Gastroesophageal sphincter (tissue), 4 donors: ENCODE results near the gene NECTIN1. TPM values are rescaled to one million over a fixed set of nuclear protein-coding genes. Genes with fewer than 3 reads are reported as not detected.

Source experiments
- ATAC-seq: fragments of 150-250 bp; one replicate; pipeline ENCODE4 v1.9.1; 2016; ENCODE audit warnings: mild to moderate bottlenecking, moderate library complexity
- H3K27ac ChIP-seq, 4 donors: fragments of 200-600 bp; sonication (generic) in 3 of 4; 1 replicate in 3 of 4; 2 replicates in 1 of 4; pipeline ENCODE4 v1.5.1; 2016 to 2019
- H3K27me3 ChIP-seq: fragments of 200-600 bp; sonication (generic); one replicate; pipeline ENCODE4 v1.5.1; 2019
- H3K36me3 ChIP-seq, 2 donors: fragments of 200-600 bp; sonication (generic); one replicate each; pipeline ENCODE4 v1.5.1; 2019; ENCODE audit warnings: control low read depth in 1 of 2
- H3K4me1 ChIP-seq, 3 donors: fragments of 200-600 bp; sonication (generic); 1 replicate in 2 of 3; 2 replicates in 1 of 3; pipeline ENCODE4 v1.5.1; 2016 to 2019; ENCODE audit warnings: control low read depth in 2 of 3
- H3K4me3 ChIP-seq, 2 donors: fragments of 200-600 bp; sonication (generic); one replicate each; pipeline ENCODE4 v1.5.1; 2019; ENCODE audit warnings: mild to moderate bottlenecking in 1 of 2, moderate library complexity in 1 of 2
- H3K9me3 ChIP-seq, 3 donors: fragments of 200-600 bp; sonication (generic); one replicate each; pipeline ENCODE4 v1.5.1; 2017 to 2019; ENCODE audit warnings: control low read depth in 2 of 3
- CTCF ChIP-seq, 4 experiments: fragments of 200-600 bp in 2 of 4; fragments of 450-650 bp in 2 of 4; sonication (generic) in 1 of 4; IDR thresholded peaks; one replicate each; pipeline ENCODE4 v1.5.1; 2017 to 2019; ENCODE audit warnings: antibody characterized with exemption in 4 of 4, mild to moderate bottlenecking in 2 of 4, moderate library complexity in 2 of 4
- EP300 ChIP-seq: sonication (generic); formaldehyde crosslinking; IDR thresholded peaks from one replicate; pipeline ENCODE4 v1.6.1; 2017; ENCODE audit warnings: antibody characterized with exemption, mild to moderate bottlenecking
- POLR2A ChIP-seq, 2 donors: fragments of 450-650 bp; IDR thresholded peaks; one replicate each; pipeline ENCODE4 v1.6.1; 2017; ENCODE audit warnings: antibody characterized with exemption in 2 of 2, mild to moderate bottlenecking in 2 of 2, moderate library complexity in 1 of 2
- POLR2AphosphoS5 ChIP-seq: sonication (generic); formaldehyde crosslinking; IDR thresholded peaks from one replicate; pipeline ENCODE4 v1.6.1; 2017; ENCODE audit warnings: antibody characterized with exemption
- WGBS, 2 donors: methylation state at CpG; one replicate each; pipeline ENCODE4 v1.1.5; 2018; ENCODE audit warnings: low coverage in 1 of 2; 5-methylcytosine and 5-hydroxymethylcytosine counted together
- total RNA-seq, 4 donors: library from RNA; depleted of rRNA; stranded (reverse); fragments of >200 nt; gene quantifications; one replicate each; pipeline ENCODE4 v1.1.0, GENCODE V29; 2016

The NECTIN1 gene
- total RNA-seq, 4 donors from 2014 or later: 2.6 to 7.1 (median 4.3) TPM

DNA sequence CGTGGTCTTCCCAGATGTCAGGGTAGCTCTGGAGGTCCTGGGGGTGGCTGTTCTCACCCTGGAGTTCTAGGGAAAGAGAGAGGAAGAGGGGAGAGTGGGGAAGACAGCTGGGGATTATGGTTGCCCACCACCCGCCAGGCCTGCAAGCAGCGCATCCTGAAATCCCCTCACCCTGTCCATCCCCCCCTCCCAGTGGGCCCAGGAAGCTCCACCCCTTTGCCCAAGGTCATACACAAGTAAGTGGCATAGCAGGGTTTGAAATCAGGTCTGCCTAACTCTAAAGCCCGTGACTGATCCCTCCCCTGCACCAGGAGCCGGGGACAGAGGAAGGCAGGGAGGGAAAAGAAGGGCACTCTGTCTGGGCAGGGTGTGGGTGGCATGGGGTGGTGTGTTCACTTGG, 105.3 kb downstream of the NECTIN1 start:
- no peak for ATAC-seq
- peaks cover 23% of the 10 kb centered on the region for H3K27me3 ChIP-seq
- no peak overlapping the region for H3K4me3 ChIP-seq
- H3K36me3 ChIP-seq: no peaks in the 10 kb centered on the region
- TF ChIP-seq POLR2AphosphoS5 (no peak), CTCF (IDR thresholded peaks at IDR 0.05) (no peak), EP300 (no peak), POLR2A (IDR thresholded peaks at IDR 0.05) (no peak)
- H3K27ac ChIP-seq: no peak overlapping the region
- 64% methylated on average over 2 of the region's 5 CpGs; no CpG with 5 or more reads in 1 of the 2 donors for WGBS, 2 donors
- H3K4me1 ChIP-seq: no peaks in the 10 kb centered on the region
- no peaks in the 10 kb centered on the region for H3K9me3 ChIP-seq

- H3K36me3 ChIP-seq: no peaks in the 10 kb centered on the region
- WGBS, 2 donors: 65 to 67% methylated on average over 1 to 2 of the region's 17 CpGs
- TF ChIP-seq POLR2A (IDR thresholded peaks at IDR 0.05): no peak
- no peak for TF ChIP-seq CTCF (IDR thresholded peaks at IDR 0.05)
- no peak for TF ChIP-seq EP300
- TF ChIP-seq POLR2AphosphoS5: no peak
- ATAC-seq: no peak
- peaks cover 27% of the 10 kb centered on the region for H3K27me3 ChIP-seq
- no peaks in the 10 kb centered on the region for H3K4me1 ChIP-seq
- H3K9me3 ChIP-seq: no peaks in the 10 kb centered on the region
- no peak overlapping the region for H3K4me3 ChIP-seq
- no peak overlapping the region for H3K27ac ChIP-seq
Measured at GRCh38 chr11:119622454-119623143, 106.4 kb downstream of the NECTIN1 start.

- no peaks in the 10 kb centered on the region for H3K36me3 ChIP-seq
- ATAC-seq: no peak
- H3K9me3 ChIP-seq: no peaks in the 10 kb centered on the region
- 50 to 71% methylated on average over 2 to 3 of the region's 3 CpGs for WGBS, 2 donors
- TF ChIP-seq EP300 (no peak), CTCF (IDR thresholded peaks at IDR 0.05) (no peak), POLR2AphosphoS5 (no peak)
- H3K4me3 ChIP-seq: no peak overlapping the region
- no peaks in the 10 kb centered on the region for H3K4me1 ChIP-seq
- peaks cover 25% of the 10 kb centered on the region for H3K27me3 ChIP-seq
- H3K27ac ChIP-seq: no peak overlapping the region
Measured at GRCh38 chr11:119619665-119620064, 109.3 kb downstream of the NECTIN1 start.

DNA sequence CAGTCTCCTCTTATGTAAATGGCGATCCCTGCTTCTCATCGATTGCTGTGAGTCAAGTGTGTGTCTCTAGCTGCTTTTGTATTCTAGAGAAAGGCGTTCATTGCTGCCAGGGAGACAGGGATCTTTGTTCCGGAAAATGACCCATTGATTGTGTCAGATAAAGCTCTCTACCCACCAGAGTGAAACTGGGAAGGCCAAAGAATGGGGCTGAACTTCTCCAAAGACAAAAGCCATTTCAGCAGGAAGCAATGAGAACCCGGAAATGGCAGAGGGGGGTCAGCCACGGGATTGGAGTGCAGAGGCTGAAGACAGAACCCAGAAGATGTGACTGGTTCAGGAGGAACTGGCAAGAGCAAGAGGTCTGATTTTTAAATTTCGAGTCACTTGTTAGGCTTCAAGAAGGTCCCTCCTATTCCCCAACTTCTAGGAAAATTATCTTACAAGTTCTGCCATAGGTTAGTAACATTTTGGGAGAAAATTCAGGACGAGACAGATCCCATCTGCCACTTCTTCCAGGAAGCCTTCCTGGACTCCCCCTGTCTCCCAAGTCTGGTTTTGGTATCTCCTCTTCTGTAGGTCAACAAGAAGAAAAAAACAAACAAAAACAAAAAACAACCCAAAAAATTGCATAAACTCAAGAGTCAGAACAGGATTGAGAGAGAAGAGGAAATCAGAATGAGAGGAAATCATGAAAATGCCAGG, 110.6 kb downstream of the NECTIN1 start:
- Histone ChIP-seq H3K36me3 (no peaks in the 10 kb centered on the region), H3K9me3 (no peaks in the 10 kb centered on the region), H3K27ac (no peak overlapping the region), H3K27me3 (peaks cover 12% of the 10 kb centered on the region), H3K4me3 (no peak overlapping the region), H3K4me1 (no peaks in the 10 kb centered on the region)
- ATAC-seq: peak; percentile 22
- WGBS, 2 donors: 60 to 62% methylated on average over 6 to 7 of the region's 8 CpGs
- no peak for TF ChIP-seq EP300
- TF ChIP-seq POLR2AphosphoS5: no peak
- no peak for TF ChIP-seq CTCF (IDR thresholded peaks at IDR 0.05)
- no peak for TF ChIP-seq POLR2A (IDR thresholded peaks at IDR 0.05)

- ATAC-seq: no peak
- Histone ChIP-seq H3K27ac (no peak overlapping the region), H3K9me3 (no peaks in the 10 kb centered on the region), H3K36me3 (no peaks in the 10 kb centered on the region), H3K27me3 (peaks cover 4% of the 10 kb centered on the region), H3K4me1 (no peaks in the 10 kb centered on the region), H3K4me3 (no peak overlapping the region)
- TF ChIP-seq POLR2A (IDR thresholded peaks at IDR 0.05) (no peak), CTCF (IDR thresholded peaks at IDR 0.05) (no peak), POLR2AphosphoS5 (no peak), EP300 (no peak)
- WGBS, 2 donors: 28 to 73% methylated on average over 2 to 6 of the region's 13 CpGs
Measured at GRCh38 chr11:119617340-119617713, 111.7 kb downstream of the NECTIN1 start.
